Stimulated activated CD8-positive, alpha-beta memory T cell treated with anti-CD3 and anti-CD28 coated beads, Interleukin-7, amount 100 ng/mL, for 4 hours (primary cell): ENCODE measurements around the gene CCND2.
"Not testable (repeated sequence)": the region's sequence is repeated elsewhere in the genome, so short reads cannot be mapped to it uniquely, and the experiment has no call there.

Source experiments
- DNase-seq, 2 donors: peaks; one replicate each; pipeline ENCODE4 v3.0.0-alpha.2; 2020; ENCODE audit warnings: low read depth in 2 of 2

The CCND2 gene

DNA sequence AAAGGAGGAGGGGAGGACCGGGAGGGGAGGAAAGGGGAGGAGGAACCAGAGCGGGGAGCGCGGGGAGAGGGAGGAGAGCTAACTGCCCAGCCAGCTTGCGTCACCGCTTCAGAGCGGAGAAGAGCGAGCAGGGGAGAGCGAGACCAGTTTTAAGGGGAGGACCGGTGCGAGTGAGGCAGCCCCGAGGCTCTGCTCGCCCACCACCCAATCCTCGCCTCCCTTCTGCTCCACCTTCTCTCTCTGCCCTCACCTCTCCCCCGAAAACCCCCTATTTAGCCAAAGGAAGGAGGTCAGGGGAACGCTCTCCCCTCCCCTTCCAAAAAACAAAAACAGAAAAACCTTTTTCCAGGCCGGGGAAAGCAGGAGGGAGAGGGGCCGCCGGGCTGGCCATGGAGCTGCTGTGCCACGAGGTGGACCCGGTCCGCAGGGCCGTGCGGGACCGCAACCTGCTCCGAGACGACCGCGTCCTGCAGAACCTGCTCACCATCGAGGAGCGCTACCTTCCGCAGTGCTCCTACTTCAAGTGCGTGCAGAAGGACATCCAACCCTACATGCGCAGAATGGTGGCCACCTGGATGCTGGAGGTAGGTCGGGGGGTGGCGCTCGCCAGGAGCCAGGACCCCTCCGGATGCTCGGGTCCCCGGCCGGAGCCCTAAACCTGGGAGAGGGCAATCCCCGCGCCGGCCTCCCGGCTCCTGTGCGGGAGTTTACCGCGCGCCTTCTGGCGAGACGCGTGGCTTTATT, at the start of gene CCND2:
CCND2 (plus strand) TSS at position 111 of the 744 bp plus-strand sequence; CDS start at position 390, 279 bp downstream.
- peak; percentile 70 to 77 for DNase-seq

- no peak for DNase-seq
These were observed 49.2 kb upstream of the CCND2 start for GRCh38 chr12:4224206-4224889.

- DNase-seq = no peak
These were observed 48.0 kb upstream of the CCND2 start for GRCh38 chr12:4225571-4225970.

- no peak for DNase-seq
These were observed 46.5 kb upstream of the CCND2 start for GRCh38 chr12:4227046-4227445.

- DNase-seq = no peak
These were observed 45.4 kb upstream of the CCND2 start for GRCh38 chr12:4228122-4228580.

GRCh38 chr12:4230526-4230925, 43.0 kb upstream of the CCND2 start:
- DNase-seq = no peak

GRCh38 chr12:4238577-4238976, 35.0 kb upstream of the CCND2 start:
- no peak for DNase-seq

DNA sequence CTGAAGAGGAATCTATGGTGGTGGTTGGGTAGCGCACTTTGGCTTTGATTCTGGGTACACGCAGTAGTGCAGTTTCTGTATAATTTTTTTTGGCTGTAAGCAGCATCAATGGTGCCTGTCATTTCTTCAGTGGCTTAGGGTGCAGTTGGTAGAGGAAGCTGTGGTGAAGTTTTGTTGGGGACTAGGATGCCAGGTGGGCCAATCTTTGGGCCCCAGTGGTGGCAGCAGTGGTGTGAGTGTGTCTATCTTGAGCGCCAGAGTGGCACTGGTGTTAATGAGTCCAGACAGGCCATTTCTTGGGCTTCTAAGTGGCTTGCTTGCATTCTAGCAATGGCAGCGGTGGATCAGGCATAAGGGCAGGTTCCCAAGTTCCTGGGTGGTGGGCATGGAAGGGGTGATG, 33.8 kb upstream of the CCND2 start:
- no peak for DNase-seq

DNA sequence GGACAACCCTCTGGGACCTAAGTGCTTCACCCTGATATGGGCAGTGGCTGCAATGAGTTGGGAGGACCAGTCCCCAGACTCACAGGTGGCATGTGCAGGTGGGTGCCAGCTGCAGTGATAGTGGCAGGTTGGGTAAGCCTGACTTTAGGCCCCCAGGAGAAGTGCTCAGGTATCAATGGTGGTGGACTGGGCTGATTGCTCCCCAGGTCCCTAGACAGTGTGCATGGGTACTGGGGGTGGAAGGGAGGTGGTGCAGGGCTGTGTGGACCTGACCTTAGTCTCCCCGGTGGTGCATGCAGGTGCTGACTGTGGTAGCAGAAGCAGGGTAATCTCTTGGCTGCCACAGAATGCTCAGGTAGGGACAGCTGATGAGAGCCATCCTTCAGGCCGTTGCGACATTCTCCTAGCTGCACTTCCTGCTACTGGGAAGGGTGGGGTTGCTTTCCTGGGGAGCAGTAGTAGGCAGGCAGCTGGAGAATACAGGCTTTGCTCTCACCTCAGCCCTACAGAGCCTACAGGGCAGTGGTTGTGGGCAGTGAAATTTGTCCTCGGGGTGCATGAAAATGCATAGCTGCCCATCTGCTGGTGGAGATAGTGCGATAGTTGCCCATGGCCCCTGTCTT, 33.3 kb upstream of the CCND2 start:
- DNase-seq = no peak

- no peak for DNase-seq
These were observed 32.6 kb upstream of the CCND2 start for GRCh38 chr12:4240981-4241380.

GRCh38 chr12:4241592-4241991, 32.0 kb upstream of the CCND2 start:
- no peak for DNase-seq

DNA sequence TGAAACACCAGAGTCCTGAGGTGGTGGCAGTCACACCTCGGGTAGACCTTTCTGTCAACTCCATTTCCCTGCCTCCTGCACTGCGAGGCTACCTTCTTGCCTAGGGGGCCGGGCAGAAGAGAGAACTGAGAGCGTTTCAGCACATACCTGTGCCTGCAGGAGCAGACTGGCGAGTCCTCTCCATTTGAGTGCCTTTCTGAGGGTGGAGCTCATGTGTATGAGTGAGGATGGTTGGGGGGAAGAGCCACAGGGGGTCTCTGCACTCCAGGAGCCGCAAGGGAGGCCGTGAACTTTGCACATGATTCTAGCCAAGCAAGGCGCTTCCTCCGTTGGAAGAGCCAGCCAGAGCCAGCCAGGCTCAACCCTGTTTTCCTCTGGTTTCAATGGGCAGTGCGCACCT, 31.0 kb upstream of the CCND2 start:
- no peak for DNase-seq

DNA sequence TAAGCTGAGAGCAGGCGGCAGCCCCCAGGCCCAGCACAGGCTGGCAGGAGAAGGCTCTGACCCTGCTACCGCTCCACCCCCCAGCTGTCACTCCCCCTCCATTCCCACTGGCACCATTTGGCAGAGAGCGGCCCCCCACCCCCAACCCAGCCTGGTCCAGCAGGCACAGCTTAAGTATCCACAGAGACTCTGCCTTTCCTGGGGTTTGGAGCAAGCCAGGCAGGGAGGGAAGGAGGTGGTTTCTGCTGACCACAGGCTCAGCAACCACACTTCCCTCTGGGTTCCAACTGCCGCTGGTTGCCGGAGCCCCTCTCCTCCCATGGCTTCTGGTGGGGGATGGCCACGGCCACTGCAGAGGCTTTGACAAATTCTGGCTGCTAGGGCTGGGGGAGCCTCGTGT, 30.5 kb upstream of the CCND2 start:
- no peak for DNase-seq

GRCh38 chr12:4243491-4244100, 30.0 kb upstream of the CCND2 start:
- DNase-seq = not testable (repeated sequence)

DNA sequence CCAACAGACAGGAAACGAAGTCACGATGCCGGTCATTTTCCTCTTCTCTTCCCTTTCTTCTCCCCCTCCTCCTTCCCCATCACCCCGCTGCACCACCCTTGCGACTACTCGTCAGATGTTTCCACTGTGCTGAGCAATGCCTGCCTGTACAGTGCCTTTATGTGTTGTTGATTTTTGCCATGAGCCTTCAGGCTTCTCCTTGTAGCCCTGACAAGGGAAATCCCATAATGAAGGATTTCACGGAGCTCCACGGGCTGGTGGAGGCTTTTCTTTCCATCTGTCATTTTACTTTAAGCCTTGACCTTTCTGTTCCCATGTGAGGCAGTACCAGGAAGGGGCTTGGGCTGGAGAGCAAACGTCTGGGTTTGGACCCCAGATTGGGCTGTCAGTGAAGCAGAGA, 28.7 kb upstream of the CCND2 start:
- no peak for DNase-seq

GRCh38 chr12:4245446-4245845, 28.1 kb upstream of the CCND2 start:
- DNase-seq = no peak

DNA sequence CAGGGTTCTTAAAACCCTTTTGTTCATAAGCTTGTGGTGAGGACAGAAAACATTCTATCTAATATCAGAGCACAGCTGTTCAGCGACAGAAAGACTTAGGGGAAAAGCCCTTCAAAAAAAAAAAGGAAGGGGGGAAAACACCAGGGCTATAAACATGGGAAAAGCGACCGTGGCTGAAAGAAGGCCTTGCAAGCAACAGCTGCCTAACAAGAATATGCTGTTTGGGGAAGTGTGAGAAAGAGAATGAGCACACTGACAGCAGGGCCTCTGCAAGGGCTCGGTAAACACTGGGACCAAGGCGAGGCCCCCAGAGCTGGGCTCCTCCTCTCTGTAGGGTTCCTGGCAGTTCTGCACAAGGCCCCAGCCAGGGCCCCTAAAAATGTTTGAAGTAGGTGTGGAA, 27.4 kb upstream of the CCND2 start:
- DNase-seq = no peak

GRCh38 chr12:4250691-4251090, 22.9 kb upstream of the CCND2 start:
- no peak for DNase-seq

DNA sequence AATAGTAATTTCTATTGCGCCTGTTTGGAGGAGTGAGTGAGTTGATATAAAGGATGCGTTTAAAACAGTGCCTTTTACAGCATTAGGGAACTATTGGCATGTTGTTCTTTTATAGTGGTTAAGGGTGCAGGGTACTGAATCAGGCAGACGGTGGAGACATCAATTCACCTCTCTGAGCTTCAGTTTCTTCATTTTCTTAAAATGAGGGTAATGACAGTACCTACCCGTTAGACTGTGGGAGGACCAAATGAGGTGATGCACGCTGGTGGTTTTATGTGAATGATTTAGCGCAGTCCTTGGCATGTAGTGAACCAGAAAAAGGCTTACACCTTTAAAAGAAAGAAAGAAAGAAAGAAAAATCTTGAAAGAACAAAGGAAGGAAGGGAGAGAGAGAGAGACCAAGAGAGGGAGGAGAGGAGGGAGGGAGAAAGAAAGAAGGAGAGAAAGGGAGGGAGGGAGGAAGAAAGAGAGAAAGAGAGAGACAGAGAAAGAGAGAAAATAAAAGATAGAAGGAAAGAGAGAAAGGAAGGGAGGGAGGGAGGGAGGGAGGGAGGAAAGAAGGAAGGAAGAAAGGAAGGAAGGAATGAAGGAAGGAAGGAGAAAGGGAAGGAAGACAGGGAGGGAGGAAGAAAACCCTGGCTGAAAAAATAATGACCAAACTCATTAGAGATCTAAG, 22.2 kb upstream of the CCND2 start:
- DNase-seq = peak in 1 of 2 donors; percentile 38

GRCh38 chr12:4251967-4252366, 21.6 kb upstream of the CCND2 start:
- DNase-seq = no peak

- no peak for DNase-seq
These were observed 21.0 kb upstream of the CCND2 start for GRCh38 chr12:4252601-4253000.
